Coronary artery (tissue), 2 donors: ENCODE data around the gene PFDN4.
"Not testable (repeated sequence)": the region's sequence is repeated elsewhere in the genome, so short reads cannot be mapped to it uniquely, and the experiment has no call there.

Experiments
- DNase-seq: peaks from one replicate; pipeline ENCODE4 v3.0.0-alpha.2; 2017; ENCODE audit warnings: low spot score
- H3K27ac ChIP-seq, 2 donors: fragments of 200-600 bp; sonication (generic); one replicate each; pipeline ENCODE4 v1.5.1; 2016 to 2019
- H3K4me3 ChIP-seq: fragments of 200-600 bp; sonication (generic); 2 replicates; pipeline ENCODE4 v1.5.1; 2016; ENCODE audit warnings: mild to moderate bottlenecking, moderate library complexity
- CTCF ChIP-seq: fragments of 200-600 bp; sonication (generic); IDR thresholded peaks from one replicate; pipeline ENCODE4 v1.5.1; 2019; ENCODE audit warnings: antibody characterized with exemption

PFDN4 gene

DNA sequence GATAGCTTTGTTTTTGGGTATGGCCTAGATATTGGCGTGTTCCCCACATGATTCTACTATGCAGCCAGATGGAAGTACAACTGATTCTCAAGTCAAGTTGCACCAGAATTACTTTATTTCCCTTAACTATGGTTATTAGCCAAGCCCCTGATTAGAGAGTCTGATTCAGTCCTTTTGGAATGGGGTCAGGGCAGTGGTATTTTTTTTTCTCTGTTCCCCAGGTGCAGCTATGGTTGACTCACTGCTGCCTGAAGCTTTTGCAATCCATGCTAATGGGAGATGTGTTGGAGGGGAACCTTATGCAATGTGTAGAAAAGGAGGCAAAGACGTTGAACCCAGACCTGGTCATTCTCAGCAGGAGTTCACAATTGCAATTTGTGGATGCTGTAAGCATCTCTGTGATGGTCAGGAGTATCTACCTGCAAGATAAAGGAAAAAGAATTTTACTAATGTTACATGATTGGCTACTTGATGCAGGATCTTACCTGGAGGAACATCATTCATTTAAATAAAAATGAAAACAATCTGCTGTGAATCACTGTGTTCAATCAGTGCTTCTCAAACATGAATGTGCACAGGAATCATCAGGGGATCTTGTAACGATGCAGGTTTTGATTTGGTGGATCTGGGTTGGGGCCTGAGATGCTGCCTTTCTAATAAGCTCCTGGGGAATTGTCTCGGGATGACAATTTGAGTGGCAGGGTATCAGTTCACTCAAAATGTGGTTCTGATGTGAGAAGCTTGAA lies 49.4 kb downstream of the PFDN4 start:
- Histone ChIP-seq H3K4me3 (no peak overlapping the region), H3K27ac (no peak overlapping the region)
- TF ChIP-seq CTCF = no peak
- no peak for DNase-seq

DNA sequence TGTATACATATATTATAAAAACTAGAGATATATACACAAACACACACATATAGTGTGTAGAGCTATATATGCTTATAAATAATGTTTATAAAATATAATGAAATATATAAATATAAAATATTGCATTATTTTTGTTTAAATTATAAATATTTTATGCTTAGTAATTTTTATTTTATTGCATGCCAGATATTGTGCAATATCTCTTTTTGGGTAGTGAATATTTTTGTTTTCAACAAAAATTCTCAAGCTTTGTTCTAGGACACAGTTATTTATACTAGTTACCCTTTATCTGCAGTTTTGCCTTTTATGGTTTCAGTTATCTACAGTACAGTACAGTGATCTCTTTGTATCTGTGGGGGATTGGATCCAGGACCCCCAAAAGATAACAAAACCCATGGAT lies 52.2 kb downstream of the PFDN4 start:
- Histone ChIP-seq H3K4me3 (no peak overlapping the region), H3K27ac (no peak overlapping the region)
- DNase-seq = no peak
- no peak for TF ChIP-seq CTCF

GRCh38 chr20:54262671-54263070 lies 54.8 kb downstream of the PFDN4 start:
- Histone ChIP-seq H3K27ac (no peak overlapping the region), H3K4me3 (no peak overlapping the region)
- DNase-seq = no peak
- TF ChIP-seq CTCF = no peak

DNA sequence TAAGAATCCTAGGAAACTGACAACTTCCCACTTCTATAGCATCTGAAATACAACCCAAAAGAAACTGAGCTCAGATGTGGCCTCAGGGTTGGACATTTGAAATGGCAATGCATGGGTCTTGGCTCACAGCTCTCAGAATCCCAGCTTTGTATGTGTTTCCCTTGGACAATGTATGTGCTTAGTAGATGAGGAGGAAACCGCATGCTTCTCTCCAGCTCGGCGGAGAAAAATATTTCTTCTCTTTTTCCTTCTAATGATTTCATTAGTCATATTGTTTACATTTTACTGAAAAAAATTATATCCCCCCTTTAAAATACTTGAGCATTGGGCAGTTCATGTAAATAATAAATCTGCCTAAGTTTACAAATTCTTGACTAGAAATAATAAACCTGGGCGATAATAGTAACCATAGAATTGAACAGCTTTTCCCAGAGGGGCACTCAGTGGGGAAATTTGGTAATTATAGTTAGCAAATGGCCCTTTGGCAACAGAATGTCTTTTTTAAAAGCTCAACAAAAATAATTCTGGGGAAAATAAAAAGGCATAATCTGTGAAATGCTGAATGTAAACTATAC lies 55.3 kb downstream of the PFDN4 start:
- no peak for DNase-seq
- no peak for TF ChIP-seq CTCF
- no peak overlapping the region for H3K4me3 ChIP-seq
- H3K27ac ChIP-seq = no peak overlapping the region

DNA sequence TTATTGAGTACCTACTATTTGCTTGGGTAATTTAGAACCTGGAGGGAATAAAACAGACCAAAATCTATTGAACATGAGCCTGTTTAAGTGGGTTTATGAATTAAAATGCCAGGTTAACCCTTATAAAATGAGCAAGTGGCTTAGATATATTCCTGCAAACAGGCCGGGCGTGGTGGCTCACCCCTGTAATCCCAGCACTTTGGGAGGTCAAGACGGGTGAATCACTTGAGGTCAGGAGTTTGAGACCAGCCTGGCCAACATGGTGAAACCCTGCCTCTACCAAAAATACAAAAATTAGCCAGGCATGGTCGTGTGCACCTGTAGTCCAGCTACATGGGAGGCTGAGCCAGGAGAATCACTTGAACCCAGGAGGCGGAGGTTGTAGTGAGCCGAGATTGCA lies 57.9 kb downstream of the PFDN4 start:
- H3K4me3 ChIP-seq, H3K27ac ChIP-seq, DNase-seq: not testable (repeated sequence)

GRCh38 chr20:54266844-54267243 lies 59.0 kb downstream of the PFDN4 start:
- H3K4me3 ChIP-seq = no peak overlapping the region
- no peak for DNase-seq
- H3K27ac ChIP-seq = no peak overlapping the region
- no peak for TF ChIP-seq CTCF

DNA sequence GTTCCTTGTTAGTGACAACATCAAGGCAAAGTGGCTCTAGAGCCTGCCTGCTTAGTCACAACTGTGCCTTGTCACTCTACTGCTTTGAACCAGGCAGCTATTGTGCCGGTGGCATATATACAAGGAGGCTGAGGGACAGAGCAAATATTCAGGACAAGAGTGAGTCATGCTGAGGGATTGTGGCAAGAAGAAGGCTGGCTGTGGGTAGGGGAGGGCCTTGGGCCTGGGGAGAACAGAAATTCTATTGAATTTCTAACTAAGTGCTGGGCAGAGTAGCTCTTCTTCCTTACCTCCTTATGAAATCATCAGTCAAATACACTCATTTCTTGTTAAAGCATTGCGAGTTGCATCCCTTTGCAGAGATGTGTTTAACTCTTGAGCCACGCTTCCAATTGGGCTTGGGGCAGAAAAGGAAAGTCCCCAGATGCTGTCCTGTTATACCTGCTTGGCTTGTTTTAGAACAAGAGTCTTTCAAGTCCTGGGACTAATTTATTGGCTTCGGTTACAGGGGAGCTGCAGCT lies 59.7 kb downstream of the PFDN4 start:
- Histone ChIP-seq H3K4me3 (no peak overlapping the region), H3K27ac (no peak overlapping the region)
- TF ChIP-seq CTCF = no peak
- no peak for DNase-seq
